NCI-H510A treated with DMSO at 0.1 percent for 48 hours (cell line): ENCODE measurements around the gene USP31.

Experiments
- DNase-seq: peaks from one replicate; lab custom pipeline; 2025; lab: John Stamatoyannopoulos, UW

Gene USP31

DNA sequence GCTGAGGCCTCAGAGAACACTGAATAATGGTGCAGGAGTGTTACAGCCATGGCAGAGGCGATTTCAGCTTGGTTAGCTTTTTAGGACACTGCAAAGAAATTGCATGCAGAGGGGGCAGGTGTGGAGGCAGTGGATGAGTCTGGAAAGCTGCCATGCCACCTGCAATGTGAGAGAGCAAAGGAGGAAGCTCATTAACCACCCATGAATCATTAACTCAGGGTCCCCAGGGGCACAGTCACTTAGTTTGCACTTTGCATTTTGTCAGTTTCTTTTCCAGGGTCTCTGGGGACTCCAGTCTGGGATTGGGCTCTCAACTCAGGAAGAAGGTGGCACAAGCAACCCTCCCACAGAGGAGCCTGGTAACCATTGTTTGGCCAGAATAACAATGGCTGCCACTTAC, 132.9 kb downstream of the USP31 start:
- no peak for DNase-seq

DNA sequence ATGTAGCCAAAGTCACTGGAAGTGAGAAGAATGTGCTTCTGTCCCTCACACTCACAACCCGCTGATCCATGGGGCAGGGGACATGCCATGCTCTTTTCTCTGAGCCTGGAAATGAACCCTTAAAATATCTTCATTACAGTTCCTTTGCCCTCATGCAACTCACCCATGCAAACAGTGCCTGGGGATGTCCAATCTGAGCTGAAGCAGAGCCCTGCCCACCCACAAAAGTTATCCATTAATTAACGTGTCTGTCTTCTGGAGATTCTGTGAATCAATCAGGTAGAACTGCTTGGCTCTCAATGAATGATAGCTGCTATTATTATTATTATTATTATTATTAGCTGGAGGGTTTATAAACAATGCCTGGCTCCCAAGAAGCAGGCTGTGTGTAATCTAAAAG, 133.7 kb downstream of the USP31 start:
- DNase-seq, result no peak

DNA sequence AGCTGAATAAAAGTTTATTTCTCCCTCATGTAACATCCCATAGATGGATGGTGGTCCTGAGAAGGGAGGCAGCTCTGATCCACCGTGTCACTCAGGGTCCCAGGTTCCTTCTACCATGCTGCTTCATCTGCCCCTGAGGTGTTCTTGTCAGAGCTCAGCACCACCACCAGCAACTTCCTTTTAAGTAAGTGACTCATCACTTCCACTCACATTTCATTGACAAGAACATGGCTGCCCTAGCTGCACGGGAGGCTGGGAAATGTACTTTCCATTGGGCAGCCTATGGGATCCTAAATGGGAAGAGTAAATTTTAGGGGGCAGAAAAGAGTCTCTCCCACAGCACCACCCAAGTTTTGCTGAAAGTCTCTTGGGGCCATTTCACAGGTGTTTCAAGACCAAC, 134.7 kb downstream of the USP31 start:
- DNase-seq, result no peak
